HCT116 (cell line): ENCODE data around the gene PIGQ. TPM values are rescaled to one million over a fixed set of nuclear protein-coding genes. Genes with fewer than 3 reads are reported as not detected.

Experiments
- ATAC-seq: fragments of 200-7000 bp; cut with Tn5 transposase; 2 replicates; pipeline ENCODE4 v1.9.1; 2020; ENCODE audit warnings: mild to moderate bottlenecking, moderate library complexity
- BruUV-seq: library from RNA; stranded (reverse); fragments of 400-500 nt; replicated peaks from 2 replicates; lab custom pipeline; 2021; lab: Mats Ljungman, UMichigan
- CTCF ChIA-PET: fragments of 300-600 bp; sonication (Branson Sonifier 250); formaldehyde crosslinking; loops from one replicate; lab custom pipeline; 2021; ENCODE audit warnings: antibody characterized with exemption; lab: Charles Lee
- POLR2A ChIA-PET: fragments of 300-600, 350-600 bp; sonication (Branson Sonifier 250); formaldehyde crosslinking; loops from one replicate; lab custom pipeline; 2021; ENCODE audit warnings: antibody characterized with exemption; lab: Charles Lee
- RAD21 ChIA-PET, 2 experiments: fragments of 300-600 bp; sonication (Branson Sonifier 250); formaldehyde crosslinking; loops; one replicate each; lab custom pipeline; 2023; ENCODE audit warnings: low total read pairs in 2 of 2; ENCODE audit not compliant: uncharacterized antibody in 2 of 2, unreplicated experiment in 2 of 2, low non-redundant PET in 1 of 2; lab: Charles Lee
- DNase-seq: peaks from one replicate; pipeline ENCODE4 v3.0.0-alpha.2; 2010; ENCODE audit warnings: low read depth, low spot score
- H2AFZ ChIP-seq: fragments of 200-600 bp; shearing (Covaris generic), sonication (generic); 2 replicates; pipeline ENCODE4 v1.6.1; 2017; ENCODE audit warnings: low read depth, mixed run types, mixed read lengths, antibody characterized with exemption, low read length; ENCODE audit not compliant: poor library complexity, severe bottlenecking
- H3K27ac ChIP-seq: 2 replicates; pipeline ENCODE4 v1.5.1; 2012; ENCODE audit warnings: low read depth, low read length
- H3K27me3 ChIP-seq: fragments of 200-600 bp; sonication (generic); 2 replicates; pipeline ENCODE4 v1.6.1; 2016; ENCODE audit warnings: mixed run types, low read length, mixed read lengths; ENCODE audit not compliant: insufficient read depth
- H3K36me3 ChIP-seq, 2 experiments: fragments of 200-500 bp in 1 of 2; fragments of 200-600 bp in 1 of 2; sonication (Bioruptor generic) in 1 of 2; sonication (generic) in 1 of 2; 2 replicates each; pipeline versions ENCODE4 v1.5.1 to v1.6.1; 2014 to 2016; ENCODE audit warnings: low read length in 2 of 2, inconsistent platforms in 1 of 2, mixed read lengths in 1 of 2, mixed run types in 1 of 2; ENCODE audit not compliant: insufficient read depth in 2 of 2, control insufficient read depth in 1 of 2
- H3K4me1 ChIP-seq, 2 experiments: fragments of 200-600 bp in 1 of 2; sonication (generic) in 1 of 2; 2 replicates each; pipeline versions ENCODE4 v1.5.1 to v1.6.1; 2012 to 2017; ENCODE audit warnings: low read length in 2 of 2, inconsistent platforms in 1 of 2, mild to moderate bottlenecking in 1 of 2, mixed read lengths in 1 of 2, mixed run types in 1 of 2, moderate library complexity in 1 of 2; ENCODE audit not compliant: insufficient read depth in 2 of 2, control insufficient read depth in 1 of 2
- H3K4me2 ChIP-seq: fragments of 200-600 bp; sonication (generic); 2 replicates; pipeline ENCODE4 v1.6.1; 2017; ENCODE audit warnings: mixed run types, low read length, mixed read lengths
- H3K4me3 ChIP-seq, 2 experiments: fragments of 200-600 bp in 1 of 2; sonication (generic) in 1 of 2; replicated peaks in 1 of 2; 2 replicates each; pipeline ENCODE4 v1.5.1; 2011 to 2016; ENCODE audit warnings: low read length in 2 of 2, control low read depth in 1 of 2, low read depth in 1 of 2, mild to moderate bottlenecking in 1 of 2, mixed read lengths in 1 of 2, mixed run types in 1 of 2
- H3K79me2 ChIP-seq: fragments of 200-600 bp; sonication (generic); 2 replicates; pipeline ENCODE4 v1.6.1; 2017; ENCODE audit warnings: mild to moderate bottlenecking, mixed run types, low read length, moderate library complexity, mixed read lengths; ENCODE audit not compliant: insufficient read depth
- H3K9ac ChIP-seq: fragments of 200-600 bp; sonication (generic); 2 replicates; pipeline ENCODE4 v1.6.1; 2016; ENCODE audit warnings: low read length, mixed read lengths
- H3K9me2 ChIP-seq: fragments of 200-600 bp; sonication (generic), shearing (Covaris generic); 2 replicates; pipeline ENCODE4 v1.6.1; 2017; ENCODE audit warnings: mixed run types, mild to moderate bottlenecking, moderate library complexity; ENCODE audit not compliant: insufficient read depth
- H3K9me3 ChIP-seq, 2 experiments: fragments of 200-500 bp in 1 of 2; fragments of 200-600 bp in 1 of 2; sonication (Bioruptor generic) in 1 of 2; sonication (generic) in 1 of 2; 2 replicates each; pipeline ENCODE4 v1.6.1; 2014 to 2017; ENCODE audit warnings: low read length in 2 of 2, mixed read lengths in 2 of 2, inconsistent platforms in 1 of 2, low read depth in 1 of 2, mild to moderate bottlenecking in 1 of 2, mixed run types in 1 of 2, moderate library complexity in 1 of 2; ENCODE audit not compliant: control insufficient read depth in 1 of 2, insufficient read depth in 1 of 2
- H4K20me1 ChIP-seq: fragments of 200-600 bp; sonication (generic), shearing (Covaris generic); 2 replicates; pipeline ENCODE4 v1.6.1; 2017; ENCODE audit warnings: mixed run types, mild to moderate bottlenecking, moderate library complexity; ENCODE audit not compliant: insufficient read depth
- CEBPB ChIP-seq: IDR thresholded peaks from 2 replicates; pipeline ENCODE4 v1.6.1; 2012; ENCODE audit warnings: low read depth
- EZH2 ChIP-seq: fragments of 200-600 bp; sonication (generic); IDR thresholded peaks from 2 replicates; pipeline ENCODE4 v1.6.1; 2017; ENCODE audit warnings: antibody characterized with exemption, mixed run types
- JUND ChIP-seq: IDR thresholded peaks from 2 replicates; pipeline ENCODE4 v1.6.1; 2012
- SIN3A ChIP-seq: IDR thresholded peaks from 2 replicates; pipeline ENCODE4 v1.6.1; 2012; ENCODE audit warnings: low read depth
- SRF ChIP-seq: IDR thresholded peaks from 2 replicates; pipeline ENCODE4 v1.6.1; 2012; ENCODE audit warnings: low read depth
- intact Hi-C: fragments of 100-400 bp; cut with micrococcal nuclease; formaldehyde crosslinking; loops from 2 replicates; pipeline ENCODE4 v1.10.0; 2022
- total RNA-seq: library from RNA; stranded (reverse); gene quantifications from one replicate; pipeline ENCODE4 v1.2.1, GENCODE V29; 2021; ENCODE audit not compliant: unreplicated experiment
- TF ChIP-seq, protein P1 (sequence below), 3 experiments: fragments of 200-600 bp in 1 of 3; sonication (generic) in 1 of 3; IDR thresholded peaks in 2 of 3; conservative IDR thresholded peaks in 1 of 3; 2 replicates each; pipeline ENCODE4 v1.5.1; 2012 to 2017; ENCODE audit warnings: low read depth in 2 of 3, low read length in 2 of 3, antibody characterized with exemption in 1 of 3, borderline replicate concordance in 1 of 3, control low read depth in 1 of 3, mild to moderate bottlenecking in 1 of 3, mixed read lengths in 1 of 3, mixed run types in 1 of 3, moderate library complexity in 1 of 3; ENCODE audit not compliant: insufficient read depth in 1 of 3
- TF ChIP-seq, protein P2 (sequence below): IDR thresholded peaks from 2 replicates; pipeline ENCODE4 v1.6.1; 2011; ENCODE audit warnings: mild to moderate bottlenecking, low read length, moderate library complexity; ENCODE audit not compliant: insufficient replicate concordance; ENCODE audit errors: extremely low read depth
- TF ChIP-seq, protein P3 (sequence below): IDR thresholded peaks from 2 replicates; pipeline ENCODE4 v1.6.1; 2012
- TF ChIP-seq, protein P4 (sequence below): IDR thresholded peaks from 2 replicates; pipeline ENCODE4 v1.6.1; 2012

The PIGQ gene
- total RNA-seq, 1 experiment from 2014 or later, result 21.0 TPM

DNA sequence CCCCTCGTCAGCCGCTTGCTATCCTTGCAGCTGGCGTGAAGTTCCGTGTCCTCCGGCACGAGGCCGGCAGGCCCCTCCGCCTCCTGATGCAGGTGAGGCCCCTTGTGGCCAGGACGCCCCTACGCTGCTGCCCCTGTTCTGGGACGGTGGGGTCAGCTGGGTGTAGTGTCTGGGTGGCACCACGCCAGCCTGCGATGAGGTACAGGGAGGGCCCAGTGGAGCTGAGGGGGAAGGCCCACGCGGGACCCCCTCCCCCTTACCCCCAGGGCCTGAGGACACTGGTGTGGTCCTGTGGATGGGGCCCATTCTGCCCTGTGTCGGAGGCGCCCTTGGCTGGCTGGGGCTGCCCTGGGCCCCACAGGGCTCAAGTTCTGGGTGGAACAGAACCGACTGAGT, 12.4 kb downstream of the PIGQ start:
- Histone ChIP-seq H3K4me2 (no peak overlapping the region), H3K9me2 (no peaks in the 10 kb centered on the region), H3K9me3 (no peaks in the 10 kb centered on the region), H3K27me3 (no peaks in the 10 kb centered on the region), H3K4me3 (no peak overlapping the region), H3K27ac (no peak overlapping the region), H2AFZ (no peak overlapping the region), H3K9ac (no peak overlapping the region), H4K20me1 (no peaks in the 10 kb centered on the region), H3K36me3 (no peaks in the 10 kb centered on the region), H3K79me2 (no peaks in the 10 kb centered on the region), H3K4me1 (peaks cover 2 to 6% of the 10 kb centered on the region in 2 experiments; a peak in 2 of 4 replicates)
- no TSS peak for BruUV-seq
- CTCF ChIA-PET, result no interaction called here
- RAD21 ChIA-PET, result no interaction called here
- ATAC-seq, result no peak
- no peak for TF ChIP-seq JUND
- TF ChIP-seq SIN3A, result no peak
- no peak for TF ChIP-seq CEBPB
- TF ChIP-seq, protein P1, sequence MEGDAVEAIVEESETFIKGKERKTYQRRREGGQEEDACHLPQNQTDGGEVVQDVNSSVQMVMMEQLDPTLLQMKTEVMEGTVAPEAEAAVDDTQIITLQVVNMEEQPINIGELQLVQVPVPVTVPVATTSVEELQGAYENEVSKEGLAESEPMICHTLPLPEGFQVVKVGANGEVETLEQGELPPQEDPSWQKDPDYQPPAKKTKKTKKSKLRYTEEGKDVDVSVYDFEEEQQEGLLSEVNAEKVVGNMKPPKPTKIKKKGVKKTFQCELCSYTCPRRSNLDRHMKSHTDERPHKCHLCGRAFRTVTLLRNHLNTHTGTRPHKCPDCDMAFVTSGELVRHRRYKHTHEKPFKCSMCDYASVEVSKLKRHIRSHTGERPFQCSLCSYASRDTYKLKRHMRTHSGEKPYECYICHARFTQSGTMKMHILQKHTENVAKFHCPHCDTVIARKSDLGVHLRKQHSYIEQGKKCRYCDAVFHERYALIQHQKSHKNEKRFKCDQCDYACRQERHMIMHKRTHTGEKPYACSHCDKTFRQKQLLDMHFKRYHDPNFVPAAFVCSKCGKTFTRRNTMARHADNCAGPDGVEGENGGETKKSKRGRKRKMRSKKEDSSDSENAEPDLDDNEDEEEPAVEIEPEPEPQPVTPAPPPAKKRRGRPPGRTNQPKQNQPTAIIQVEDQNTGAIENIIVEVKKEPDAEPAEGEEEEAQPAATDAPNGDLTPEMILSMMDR (IDR thresholded peaks at IDR 0.05 in 2 of 3, conservative IDR thresholded peaks at IDR 0.05 in 1 of 3; ENCODE audit: borderline replicate concordance in 1 of 3, insufficient read depth in 1 of 3, low read depth in 2 of 3, low read length in 2 of 3), result no peak
- TF ChIP-seq, protein P2, sequence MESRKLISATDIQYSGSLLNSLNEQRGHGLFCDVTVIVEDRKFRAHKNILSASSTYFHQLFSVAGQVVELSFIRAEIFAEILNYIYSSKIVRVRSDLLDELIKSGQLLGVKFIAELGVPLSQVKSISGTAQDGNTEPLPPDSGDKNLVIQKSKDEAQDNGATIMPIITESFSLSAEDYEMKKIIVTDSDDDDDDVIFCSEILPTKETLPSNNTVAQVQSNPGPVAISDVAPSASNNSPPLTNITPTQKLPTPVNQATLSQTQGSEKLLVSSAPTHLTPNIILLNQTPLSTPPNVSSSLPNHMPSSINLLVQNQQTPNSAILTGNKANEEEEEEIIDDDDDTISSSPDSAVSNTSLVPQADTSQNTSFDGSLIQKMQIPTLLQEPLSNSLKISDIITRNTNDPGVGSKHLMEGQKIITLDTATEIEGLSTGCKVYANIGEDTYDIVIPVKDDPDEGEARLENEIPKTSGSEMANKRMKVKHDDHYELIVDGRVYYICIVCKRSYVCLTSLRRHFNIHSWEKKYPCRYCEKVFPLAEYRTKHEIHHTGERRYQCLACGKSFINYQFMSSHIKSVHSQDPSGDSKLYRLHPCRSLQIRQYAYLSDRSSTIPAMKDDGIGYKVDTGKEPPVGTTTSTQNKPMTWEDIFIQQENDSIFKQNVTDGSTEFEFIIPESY, result no peak
- TF ChIP-seq SRF, result no peak
- TF ChIP-seq, protein P3, sequence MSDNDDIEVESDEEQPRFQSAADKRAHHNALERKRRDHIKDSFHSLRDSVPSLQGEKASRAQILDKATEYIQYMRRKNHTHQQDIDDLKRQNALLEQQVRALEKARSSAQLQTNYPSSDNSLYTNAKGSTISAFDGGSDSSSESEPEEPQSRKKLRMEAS, result no peak
- TF ChIP-seq, protein P4, sequence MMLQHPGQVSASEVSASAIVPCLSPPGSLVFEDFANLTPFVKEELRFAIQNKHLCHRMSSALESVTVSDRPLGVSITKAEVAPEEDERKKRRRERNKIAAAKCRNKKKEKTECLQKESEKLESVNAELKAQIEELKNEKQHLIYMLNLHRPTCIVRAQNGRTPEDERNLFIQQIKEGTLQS, result no peak
- no peak for TF ChIP-seq EZH2
- DNase-seq, result no peak
- intact Hi-C loops, result no loop called here
- POLR2A ChIA-PET, result no interaction called here
